ENCODE results near the gene TP53TG5. TPM values are rescaled to one million over a fixed set of nuclear protein-coding genes. Genes with fewer than 3 reads are reported as not detected.
A peak's percentile ranks its signal among the peaks of the same experiment; 100 is the strongest.

Gene TP53TG5
- total RNA-seq, 2 donors from 2014 or later = 0.40 to 1.0 TPM

GRCh38 chr20:45374101-45374467 lies 4.0 kb downstream of the TP53TG5 start:
- intact Hi-C loops (cut with DNase I) = loop anchor here (5.0 kb wide), 2 partner anchors 33 to 63 kb away; partner anchors contain the start of gene DBNDD2
- Histone ChIP-seq H3K27ac (peak overlapping the region; percentile 73), H3K9ac (ENCODE audit: low read depth in 2 of 2, low read length in 2 of 2) (no peak overlapping the region), H3K4me3 (peak overlapping the region; percentile 46), H3K9me3 (no peaks in the 10 kb centered on the region), H3K4me1 (no peaks in the 10 kb centered on the region), H3K36me3 (no peaks in the 10 kb centered on the region), H3K27me3 (no peaks in the 10 kb centered on the region)
- TF ChIP-seq CTCF (IDR thresholded peaks at IDR 0.05) = no peak
- DNase-seq = no peak

GRCh38 chr20:45373353-45374100 lies 4.6 kb downstream of the TP53TG5 start:
- DNase-seq = peak; percentile 97
- Histone ChIP-seq H3K4me1 (no peaks in the 10 kb centered on the region), H3K9me3 (no peaks in the 10 kb centered on the region), H3K27me3 (no peaks in the 10 kb centered on the region), H3K27ac (peak overlapping the region; percentile 73), H3K36me3 (no peaks in the 10 kb centered on the region), H3K4me3 (peak overlapping the region; percentile 46), H3K9ac (ENCODE audit: low read depth in 2 of 2, low read length in 2 of 2) (peak overlapping the region; percentile 44 to 70)
- TF ChIP-seq CTCF (IDR thresholded peaks at IDR 0.05) = peak; percentile 80
- intact Hi-C loops (cut with DNase I) = loop anchor here (5.0 kb wide), 2 partner anchors 34 to 64 kb away; partner anchors contain the start of gene DBNDD2

- intact Hi-C loops (cut with DNase I) = loop anchor here (5.0 kb wide), 2 partner anchors 35 to 65 kb away; partner anchors contain the start of gene DBNDD2
- Histone ChIP-seq H3K9me3 (no peaks in the 10 kb centered on the region), H3K36me3 (no peaks in the 10 kb centered on the region), H3K9ac (ENCODE audit: low read depth in 2 of 2, low read length in 2 of 2) (peak overlapping the region; percentile 44 to 70), H3K27me3 (no peaks in the 10 kb centered on the region), H3K4me1 (no peaks in the 10 kb centered on the region), H3K4me3 (peak overlapping the region; percentile 46), H3K27ac (peak overlapping the region; percentile 73)
- no peak for DNase-seq
- no peak for TF ChIP-seq CTCF (IDR thresholded peaks at IDR 0.05)
Measured at GRCh38 chr20:45372646-45373352, 5.3 kb downstream of the TP53TG5 start.

GRCh38 chr20:45372241-45372640 lies 5.9 kb downstream of the TP53TG5 start:
- no peak overlapping the region for H3K4me3 ChIP-seq

More at GRCh38 chr20:45372241-45372640, 5.9 kb downstream of the TP53TG5 start:
- Histone ChIP-seq H3K4me1 (no peaks in the 10 kb centered on the region), H3K9ac (ENCODE audit: low read depth in 2 of 2, low read length in 2 of 2) (no peak overlapping the region), H3K9me3 (no peaks in the 10 kb centered on the region), H3K36me3 (no peaks in the 10 kb centered on the region), H3K27ac (no peak overlapping the region), H3K27me3 (no peaks in the 10 kb centered on the region)
- TF ChIP-seq CTCF (IDR thresholded peaks at IDR 0.05) = no peak
- intact Hi-C loops (cut with DNase I) = loop anchor here (5.0 kb wide), 2 partner anchors 35 to 65 kb away; partner anchors contain the start of gene DBNDD2
- DNase-seq = no peak

Data from colonic mucosa (tissue), 4 donors.